ENCODE results near the gene FAM53A. TPM values are rescaled to one million over a fixed set of nuclear protein-coding genes. Genes with fewer than 3 reads are reported as not detected.

FAM53A gene
- total and polyA plus RNA-seq, 10 donors: 0.60 to 4.3 (median 1.9) TPM

DNA sequence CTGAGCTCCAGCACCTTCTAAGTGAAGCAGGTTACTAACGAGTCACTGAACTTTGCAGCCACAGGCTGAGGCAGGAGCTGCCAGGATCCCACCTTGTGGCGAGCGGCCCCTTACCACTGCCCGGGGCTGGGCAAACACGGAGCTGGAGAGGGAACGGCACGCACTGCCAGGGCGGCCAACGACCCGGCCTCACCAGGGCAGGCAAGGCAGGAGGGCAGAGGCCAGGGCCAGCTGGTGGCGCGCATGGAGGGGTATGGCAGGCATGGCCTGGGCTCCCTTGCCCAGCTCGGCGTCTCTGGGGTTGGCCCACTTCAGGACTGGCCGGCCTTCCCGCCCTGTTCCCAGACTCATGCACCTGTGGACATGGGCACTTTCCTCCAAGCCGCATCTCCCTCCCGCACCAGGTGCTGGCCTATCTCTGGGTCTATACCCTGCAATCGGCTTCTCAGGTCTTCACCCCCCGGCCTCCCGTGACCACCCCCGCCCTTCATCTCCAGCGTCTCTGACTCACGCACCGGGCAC lies 64.9 kb downstream of the FAM53A start:
- no peak overlapping the region for H3K27ac ChIP-seq
- 88 to 93% (median 92%) methylated on average over 14 to 25 of the region's 25 CpGs for WGBS, 5 donors
- H3K36me3 ChIP-seq: no peaks in the 10 kb centered on the region
- H3K27me3 ChIP-seq (replicated peaks in 1 of 7): no peaks in the 10 kb centered on the region
- TF ChIP-seq, protein P1, sequence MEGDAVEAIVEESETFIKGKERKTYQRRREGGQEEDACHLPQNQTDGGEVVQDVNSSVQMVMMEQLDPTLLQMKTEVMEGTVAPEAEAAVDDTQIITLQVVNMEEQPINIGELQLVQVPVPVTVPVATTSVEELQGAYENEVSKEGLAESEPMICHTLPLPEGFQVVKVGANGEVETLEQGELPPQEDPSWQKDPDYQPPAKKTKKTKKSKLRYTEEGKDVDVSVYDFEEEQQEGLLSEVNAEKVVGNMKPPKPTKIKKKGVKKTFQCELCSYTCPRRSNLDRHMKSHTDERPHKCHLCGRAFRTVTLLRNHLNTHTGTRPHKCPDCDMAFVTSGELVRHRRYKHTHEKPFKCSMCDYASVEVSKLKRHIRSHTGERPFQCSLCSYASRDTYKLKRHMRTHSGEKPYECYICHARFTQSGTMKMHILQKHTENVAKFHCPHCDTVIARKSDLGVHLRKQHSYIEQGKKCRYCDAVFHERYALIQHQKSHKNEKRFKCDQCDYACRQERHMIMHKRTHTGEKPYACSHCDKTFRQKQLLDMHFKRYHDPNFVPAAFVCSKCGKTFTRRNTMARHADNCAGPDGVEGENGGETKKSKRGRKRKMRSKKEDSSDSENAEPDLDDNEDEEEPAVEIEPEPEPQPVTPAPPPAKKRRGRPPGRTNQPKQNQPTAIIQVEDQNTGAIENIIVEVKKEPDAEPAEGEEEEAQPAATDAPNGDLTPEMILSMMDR (IDR thresholded peaks at IDR 0.05 in 8 of 11, conservative IDR thresholded peaks at IDR 0.05 in 3 of 11): no peak
- no peak for TF ChIP-seq POLR2AphosphoS5 (IDR thresholded peaks at IDR 0.05)
- no peak for TF ChIP-seq POLR2A (IDR thresholded peaks at IDR 0.05)
- intact Hi-C loops (cut with DNase I; ENCODE audit: low total_unique reads): no loop called here
- no peaks in the 10 kb centered on the region for H3K4me1 ChIP-seq
- peak; percentile 70 for DNase-seq
- H3K4me3 ChIP-seq: no peak overlapping the region
- peaks cover 0 to 14% (median 10%) of the 10 kb centered on the region in 8 donors for H3K9me3 ChIP-seq

DNA sequence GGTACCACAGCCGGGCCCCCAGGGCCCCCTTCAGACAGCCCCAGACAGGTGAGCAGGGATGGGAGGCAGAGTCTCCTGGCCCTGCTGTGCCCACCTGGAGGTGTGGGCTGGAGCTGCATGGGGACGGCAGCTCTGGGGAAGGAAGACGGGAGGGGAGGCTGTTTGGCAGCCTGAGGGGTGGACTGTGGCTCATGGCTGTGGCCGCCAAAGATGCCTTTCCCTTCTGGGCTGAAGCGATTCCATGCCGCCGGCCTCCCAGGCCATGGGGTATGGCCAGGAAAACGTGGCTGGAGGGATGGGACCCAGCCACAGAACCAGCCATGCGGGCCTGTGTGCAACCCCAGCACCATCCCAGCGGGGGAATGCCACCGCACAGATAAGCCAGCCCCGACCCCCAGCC lies 65.7 kb downstream of the FAM53A start:
- DNase-seq: peak; percentile 56
- TF ChIP-seq POLR2A (IDR thresholded peaks at IDR 0.05): no peak
- TF ChIP-seq POLR2AphosphoS5 (IDR thresholded peaks at IDR 0.05): no peak
- TF ChIP-seq, protein P1 (IDR thresholded peaks at IDR 0.05 in 8 of 11, conservative IDR thresholded peaks at IDR 0.05 in 3 of 11): no peak
- H3K27me3 ChIP-seq (replicated peaks in 1 of 7): no peaks in the 10 kb centered on the region

DNA sequence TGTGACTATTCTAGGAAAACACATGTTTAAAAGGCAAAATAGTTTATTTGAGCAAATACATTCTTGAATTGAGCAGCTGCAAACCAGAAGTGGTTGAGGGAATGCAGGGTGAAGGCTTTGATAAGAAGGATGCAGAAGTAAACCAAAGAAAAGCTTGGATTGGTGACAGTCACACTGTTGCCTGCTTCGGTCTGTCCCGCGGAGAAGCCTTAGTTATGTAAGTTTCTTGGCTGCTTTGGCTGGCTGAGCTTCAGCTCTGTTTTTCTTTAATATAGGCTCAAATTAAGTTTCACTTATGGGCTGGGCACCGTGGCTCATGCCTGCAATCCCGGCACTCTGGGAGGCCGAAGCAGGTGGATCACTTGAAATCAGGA lies 67.6 kb downstream of the FAM53A start:
- H3K36me3 ChIP-seq: no peaks in the 10 kb centered on the region
- no peak for DNase-seq
- TF ChIP-seq POLR2AphosphoS5 (IDR thresholded peaks at IDR 0.05): no peak
- H3K27me3 ChIP-seq (replicated peaks in 1 of 7): no peaks in the 10 kb centered on the region
- H3K4me1 ChIP-seq: no peaks in the 10 kb centered on the region
- WGBS, 5 donors: 79 to 87% (median 86%) methylated on average over 6 of the region's 6 CpGs
- intact Hi-C loops (cut with DNase I; ENCODE audit: low total_unique reads): no loop called here
- no peak overlapping the region for H3K4me3 ChIP-seq
- peaks cover 0 to 14% (median 10%) of the 10 kb centered on the region in 8 donors for H3K9me3 ChIP-seq
- no peak overlapping the region for H3K27ac ChIP-seq

More for the DNA sequence above, 65.7 kb downstream of the FAM53A start:
- peaks cover 0 to 14% (median 10%) of the 10 kb centered on the region in 8 donors for H3K9me3 ChIP-seq
- H3K36me3 ChIP-seq: no peaks in the 10 kb centered on the region
- WGBS, 5 donors: 84 to 91% (median 90%) methylated on average over 8 to 12 of the region's 12 CpGs
- H3K4me1 ChIP-seq: no peaks in the 10 kb centered on the region
- intact Hi-C loops (cut with DNase I; ENCODE audit: low total_unique reads): no loop called here
- no peak overlapping the region for H3K27ac ChIP-seq
- H3K4me3 ChIP-seq: no peak overlapping the region

DNA sequence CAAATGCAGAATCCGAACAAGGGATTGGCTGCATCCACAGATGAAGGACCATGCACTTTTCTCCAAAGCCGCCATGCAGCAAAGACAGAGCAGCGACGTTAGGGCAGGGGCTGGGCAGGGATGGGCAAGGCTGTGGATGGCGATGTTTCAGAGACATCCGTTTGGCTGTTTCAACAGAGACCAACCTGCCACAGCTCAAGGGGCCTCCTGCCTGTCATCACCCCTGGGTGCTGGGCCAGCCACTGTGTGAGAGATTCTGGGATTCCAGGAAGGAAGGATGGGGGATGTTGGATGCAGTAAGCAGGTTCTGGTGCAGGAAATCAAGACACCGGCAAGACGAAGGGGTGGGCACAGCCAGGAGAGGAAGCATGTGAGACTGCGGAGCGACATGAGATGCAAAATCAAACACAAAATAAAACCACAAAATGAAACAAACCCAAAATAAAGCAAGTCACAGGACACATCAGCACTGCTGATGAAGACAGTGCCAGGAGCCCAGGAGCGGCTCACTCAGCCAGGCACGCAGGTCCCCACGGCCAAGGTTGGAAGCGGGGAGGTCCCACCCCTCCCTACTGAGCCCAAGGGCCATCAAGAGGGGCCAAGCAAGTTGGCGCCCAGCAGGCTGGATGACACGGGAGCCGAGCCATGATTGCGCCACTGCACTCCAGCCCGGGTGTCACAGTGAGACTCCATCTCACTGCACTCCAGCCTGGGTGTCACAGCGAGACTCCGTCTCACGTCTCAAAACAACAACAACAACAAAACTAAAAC lies 68.1 kb downstream of the FAM53A start:
- no peak for DNase-seq
- WGBS, 5 donors: 72 to 85% (median 78%) methylated on average over 20 to 22 of the region's 22 CpGs
- Histone ChIP-seq H3K27me3 (replicated peaks in 1 of 7) (no peaks in the 10 kb centered on the region), H3K4me1 (no peaks in the 10 kb centered on the region), H3K36me3 (no peaks in the 10 kb centered on the region), H3K4me3 (no peak overlapping the region), H3K9me3 (peaks cover 0 to 14% (median 10%) of the 10 kb centered on the region in 8 donors), H3K27ac (peak overlapping the region in 1 of 8 donors; percentile 51)
- TF ChIP-seq POLR2A (IDR thresholded peaks at IDR 0.05): no peak
- intact Hi-C loops (cut with DNase I; ENCODE audit: low total_unique reads): no loop called here

DNA sequence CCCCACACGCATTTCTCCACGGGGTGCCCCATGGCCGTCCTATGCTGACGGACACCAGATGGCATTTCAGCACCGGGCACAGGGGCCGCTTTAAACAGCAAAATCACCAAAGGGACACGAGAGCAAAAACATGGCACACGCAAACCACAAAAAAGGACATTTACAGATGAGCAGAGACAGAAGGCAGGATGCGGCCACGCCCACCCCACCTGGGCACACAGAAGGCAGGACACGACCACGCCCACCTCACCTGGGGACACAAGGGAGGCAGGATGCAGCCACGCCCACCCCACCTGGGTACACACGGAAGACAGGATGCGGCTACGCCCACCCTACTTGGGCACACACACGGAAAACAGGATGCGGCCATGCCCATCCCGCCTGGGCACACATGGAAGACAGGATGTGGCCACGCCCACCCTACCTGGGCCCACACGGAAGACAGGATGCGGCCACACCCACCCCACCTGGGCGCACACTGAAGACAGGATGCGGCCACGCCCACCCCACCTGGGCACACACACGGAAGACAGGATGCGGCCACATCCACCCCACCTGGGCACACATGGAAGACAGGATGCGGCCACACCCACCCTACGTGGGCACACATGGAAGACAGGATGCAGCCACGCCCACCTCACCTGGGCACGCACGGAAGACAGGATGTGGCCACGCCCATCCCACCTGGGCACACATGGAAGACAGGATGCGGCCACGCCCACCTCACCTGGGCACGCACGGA lies 69.1 kb downstream of the FAM53A start:
- Histone ChIP-seq H3K27ac (peak overlapping the region in 1 of 8 donors; percentile 51), H3K9me3 (peaks cover 0 to 12% (median 10%) of the 10 kb centered on the region in 8 donors), H3K4me1 (no peaks in the 10 kb centered on the region), H3K36me3 (no peaks in the 10 kb centered on the region), H3K27me3 (replicated peaks in 1 of 7) (no peaks in the 10 kb centered on the region), H3K4me3 (no peak overlapping the region)
- TF ChIP-seq POLR2A (IDR thresholded peaks at IDR 0.05) (no peak), POLR2AphosphoS5 (IDR thresholded peaks at IDR 0.05) (no peak)
- TF ChIP-seq, protein P1 (IDR thresholded peaks at IDR 0.05 in 8 of 11, conservative IDR thresholded peaks at IDR 0.05 in 3 of 11): no peak
- peak; percentile 61 for DNase-seq
- intact Hi-C loops (cut with DNase I; ENCODE audit: low total_unique reads): no loop called here
- WGBS, 5 donors: 76 to 84% (median 78%) methylated on average over 22 to 37 of the region's 37 CpGs
